ENCODE measurements around the gene RANBP10. TPM values are rescaled to one million over a fixed set of nuclear protein-coding genes. Genes with fewer than 3 reads are reported as not detected.

Gene RANBP10
- total and polyA plus RNA-seq, 4 donors: 6.7 to 23.0 (median 14.3) TPM

DNA sequence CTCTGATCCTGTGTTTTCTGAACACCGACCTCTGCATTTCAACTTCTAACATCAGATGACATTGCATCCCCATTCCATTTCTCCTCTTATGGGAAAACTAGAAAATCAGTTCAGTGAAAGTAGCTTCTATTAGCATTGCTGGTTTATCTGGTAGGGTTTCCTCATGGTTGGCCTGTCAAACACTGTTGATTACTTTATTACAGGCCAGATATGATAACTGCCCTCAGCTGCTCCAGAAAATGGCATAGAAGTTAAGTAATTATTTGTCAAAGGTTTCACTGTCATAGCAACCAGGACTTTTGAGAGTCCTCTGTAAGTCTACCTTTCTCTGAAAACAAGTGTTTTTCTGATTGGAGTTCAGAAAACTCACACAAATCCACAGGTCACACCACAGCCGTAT, 90.3 kb downstream of the RANBP10 start:
- Histone ChIP-seq H3K4me3 (no peak overlapping the region), H3K4me1 (ENCODE audit: control insufficient read depth in 5 of 5, insufficient read depth in 5 of 5, low read length in 5 of 5) (peaks cover 0 to 23% (median 7%) of the 10 kb centered on the region in 5 donors), H3K9ac (ENCODE audit: insufficient read depth in 1 of 2, low read length in 2 of 2) (peak overlapping the region in 1 of 2 donors; percentile 11), H3K27ac (ENCODE audit: low read depth in 1 of 2, low read length in 1 of 2) (no peak overlapping the region), H3K9me3 (ENCODE audit: control insufficient read depth in 4 of 4, insufficient read depth in 3 of 4, low read length in 3 of 4) (no peaks in the 10 kb centered on the region), H3K27me3 (ENCODE audit: control insufficient read depth in 3 of 3, insufficient read depth in 3 of 3, low read length in 2 of 3) (no peaks in the 10 kb centered on the region), H3K36me3 (ENCODE audit: control insufficient read depth in 4 of 4, insufficient read depth in 4 of 4, low read length in 4 of 4) (no peaks in the 10 kb centered on the region)
- ATAC-seq (ENCODE audit: insufficient read depth, low FRiP score): no peak
- no peak for DNase-seq
- TF ChIP-seq, protein P1, sequence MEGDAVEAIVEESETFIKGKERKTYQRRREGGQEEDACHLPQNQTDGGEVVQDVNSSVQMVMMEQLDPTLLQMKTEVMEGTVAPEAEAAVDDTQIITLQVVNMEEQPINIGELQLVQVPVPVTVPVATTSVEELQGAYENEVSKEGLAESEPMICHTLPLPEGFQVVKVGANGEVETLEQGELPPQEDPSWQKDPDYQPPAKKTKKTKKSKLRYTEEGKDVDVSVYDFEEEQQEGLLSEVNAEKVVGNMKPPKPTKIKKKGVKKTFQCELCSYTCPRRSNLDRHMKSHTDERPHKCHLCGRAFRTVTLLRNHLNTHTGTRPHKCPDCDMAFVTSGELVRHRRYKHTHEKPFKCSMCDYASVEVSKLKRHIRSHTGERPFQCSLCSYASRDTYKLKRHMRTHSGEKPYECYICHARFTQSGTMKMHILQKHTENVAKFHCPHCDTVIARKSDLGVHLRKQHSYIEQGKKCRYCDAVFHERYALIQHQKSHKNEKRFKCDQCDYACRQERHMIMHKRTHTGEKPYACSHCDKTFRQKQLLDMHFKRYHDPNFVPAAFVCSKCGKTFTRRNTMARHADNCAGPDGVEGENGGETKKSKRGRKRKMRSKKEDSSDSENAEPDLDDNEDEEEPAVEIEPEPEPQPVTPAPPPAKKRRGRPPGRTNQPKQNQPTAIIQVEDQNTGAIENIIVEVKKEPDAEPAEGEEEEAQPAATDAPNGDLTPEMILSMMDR (IDR thresholded peaks at IDR 0.05; ENCODE audit: control extremely low read depth, extremely low read depth): no peak
- WGBS, 2 donors: 80 to 88% methylated on average over 2 of the region's 2 CpGs

DNA sequence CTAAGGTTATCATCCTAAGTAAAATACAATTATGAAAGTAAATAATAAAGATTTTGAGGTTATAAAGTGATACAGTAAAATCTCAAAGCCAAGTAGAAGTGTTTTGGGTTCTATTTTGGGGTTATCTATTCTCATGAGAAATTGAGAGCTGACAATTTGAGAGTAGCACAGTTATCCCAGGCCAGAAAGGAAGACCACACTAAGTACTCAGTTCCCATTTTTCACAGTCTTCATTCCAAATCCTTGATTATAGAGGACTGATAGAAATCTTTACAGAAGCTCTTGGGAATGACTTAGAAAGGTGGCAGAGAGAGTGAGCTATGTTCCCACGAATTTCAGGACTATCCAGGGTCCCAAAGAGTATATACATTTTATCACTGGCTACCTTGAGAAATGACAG, 91.8 kb downstream of the RANBP10 start:
- WGBS, 2 donors: 78 to 86% methylated on average over 1 of the region's 1 CpG
- ATAC-seq (ENCODE audit: insufficient read depth, low FRiP score): no peak
- no peak overlapping the region for H3K27ac ChIP-seq (ENCODE audit: low read depth in 1 of 2, low read length in 1 of 2)

DNA sequence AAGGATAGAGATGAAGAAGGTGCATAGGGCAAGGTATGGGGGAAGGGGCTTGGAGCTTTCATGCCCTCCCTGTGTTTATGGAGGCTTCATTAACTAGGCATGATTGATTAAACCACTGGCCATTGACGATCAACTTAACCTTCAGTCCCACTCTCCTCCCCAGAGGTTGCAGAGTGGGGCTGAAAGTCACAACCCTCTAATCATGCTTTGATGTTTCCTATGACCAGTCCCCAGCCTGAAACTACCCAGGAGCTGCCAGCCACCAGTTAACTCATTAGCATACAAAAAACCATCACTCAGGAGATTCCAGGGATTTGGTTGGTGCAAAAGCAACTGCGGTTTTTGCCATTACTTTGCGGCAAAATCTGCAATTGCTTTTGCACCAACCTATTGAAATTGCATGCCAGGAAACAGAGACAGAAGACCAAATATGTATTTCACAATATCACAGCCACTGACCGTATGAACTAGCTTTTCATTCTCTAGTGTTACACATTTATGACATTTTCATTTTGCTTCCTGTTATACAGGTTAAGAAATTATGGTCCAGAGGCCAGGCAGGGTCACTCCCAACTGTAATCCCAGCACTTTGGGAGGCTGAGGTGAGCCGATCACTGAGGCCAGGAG, 92.6 kb downstream of the RANBP10 start:
- peaks cover 0 to 11% (median 7%) of the 10 kb centered on the region in 5 donors for H3K4me1 ChIP-seq (ENCODE audit: control insufficient read depth in 5 of 5, insufficient read depth in 5 of 5, low read length in 5 of 5)
- WGBS, 2 donors: 47 to 64% methylated on average over 5 of the region's 5 CpGs
- TF ChIP-seq, protein P1 (IDR thresholded peaks at IDR 0.05; ENCODE audit: control extremely low read depth, extremely low read depth): no peak
- H3K27ac ChIP-seq (ENCODE audit: low read depth in 1 of 2, low read length in 1 of 2): peak overlapping the region in 1 of 2 donors; percentile 21
- no peak overlapping the region for H3K4me3 ChIP-seq
- DNase-seq (no peak), ATAC-seq (ENCODE audit: insufficient read depth, low FRiP score) (no peak)
- no peaks in the 10 kb centered on the region for H3K27me3 ChIP-seq (ENCODE audit: control insufficient read depth in 3 of 3, insufficient read depth in 3 of 3, low read length in 2 of 3)
- H3K36me3 ChIP-seq (ENCODE audit: control insufficient read depth in 4 of 4, insufficient read depth in 4 of 4, low read length in 4 of 4): no peaks in the 10 kb centered on the region
- H3K9me3 ChIP-seq (ENCODE audit: control insufficient read depth in 4 of 4, insufficient read depth in 3 of 4, low read length in 3 of 4): no peaks in the 10 kb centered on the region
- no peak overlapping the region for H3K9ac ChIP-seq (ENCODE audit: insufficient read depth in 1 of 2, low read length in 2 of 2)

More for the DNA sequence above, 91.8 kb downstream of the RANBP10 start:
- no peak for DNase-seq
- Histone ChIP-seq H3K4me1 (ENCODE audit: control insufficient read depth in 5 of 5, insufficient read depth in 5 of 5, low read length in 5 of 5) (peaks cover 0 to 11% (median 7%) of the 10 kb centered on the region in 5 donors), H3K4me3 (no peak overlapping the region), H3K36me3 (ENCODE audit: control insufficient read depth in 4 of 4, insufficient read depth in 4 of 4, low read length in 4 of 4) (no peaks in the 10 kb centered on the region), H3K9me3 (ENCODE audit: control insufficient read depth in 4 of 4, insufficient read depth in 3 of 4, low read length in 3 of 4) (no peaks in the 10 kb centered on the region), H3K9ac (ENCODE audit: insufficient read depth in 1 of 2, low read length in 2 of 2) (no peak overlapping the region), H3K27me3 (ENCODE audit: control insufficient read depth in 3 of 3, insufficient read depth in 3 of 3, low read length in 2 of 3) (no peaks in the 10 kb centered on the region)
- TF ChIP-seq, protein P1 (IDR thresholded peaks at IDR 0.05; ENCODE audit: control extremely low read depth, extremely low read depth): no peak

DNA sequence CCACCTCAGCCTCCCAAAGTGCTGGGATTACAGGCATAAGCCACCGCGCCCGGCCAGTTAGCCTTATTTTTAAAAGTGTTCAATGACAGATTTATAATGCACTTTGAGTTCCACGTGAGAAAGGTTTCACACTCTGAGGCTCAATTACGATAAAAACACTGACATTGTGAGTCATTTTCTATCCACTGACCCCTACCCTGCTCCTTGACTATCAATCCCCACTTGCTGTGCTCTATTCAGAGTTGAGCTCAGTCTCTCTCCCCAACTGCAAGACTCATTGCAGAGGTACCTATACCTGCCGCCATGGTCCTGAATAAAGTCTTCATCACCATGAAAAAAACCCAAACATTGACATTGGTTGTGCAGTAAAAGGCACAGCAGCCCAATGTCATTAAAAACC, 95.8 kb downstream of the RANBP10 start:
- no peak for ATAC-seq (ENCODE audit: insufficient read depth, low FRiP score)
- no peak overlapping the region for H3K4me3 ChIP-seq
- no peak for DNase-seq
- H3K9me3 ChIP-seq (ENCODE audit: control insufficient read depth in 4 of 4, insufficient read depth in 3 of 4, low read length in 3 of 4): no peaks in the 10 kb centered on the region
- peaks cover 0 to 3% (median 0%) of the 10 kb centered on the region in 5 donors for H3K4me1 ChIP-seq (ENCODE audit: control insufficient read depth in 5 of 5, insufficient read depth in 5 of 5, low read length in 5 of 5)
- H3K27ac ChIP-seq (ENCODE audit: low read depth in 1 of 2, low read length in 1 of 2): no peak overlapping the region
- 94% methylated on average over 6 of the region's 6 CpGs for WGBS, 2 donors
- H3K36me3 ChIP-seq (ENCODE audit: control insufficient read depth in 4 of 4, insufficient read depth in 4 of 4, low read length in 4 of 4): no peaks in the 10 kb centered on the region
- H3K27me3 ChIP-seq (ENCODE audit: control insufficient read depth in 3 of 3, insufficient read depth in 3 of 3, low read length in 2 of 3): no peaks in the 10 kb centered on the region
- TF ChIP-seq, protein P1 (IDR thresholded peaks at IDR 0.05; ENCODE audit: control extremely low read depth, extremely low read depth): no peak
- H3K9ac ChIP-seq (ENCODE audit: insufficient read depth in 1 of 2, low read length in 2 of 2): no peak overlapping the region

All from lung (tissue), 12 donors.